ENCODE results near the gene POLD3.

Gene POLD3

GRCh38 chr11:74691755-74692154 is 99.4 kb downstream of the POLD3 start:
- DNase-seq (ENCODE audit: low read depth) = no peak
- no peak overlapping the region for H3K4me3 ChIP-seq (ENCODE audit: control insufficient read depth, low read depth, low read length)
- no peak for TF ChIP-seq CTCF (IDR thresholded peaks at IDR 0.05; ENCODE audit: control insufficient read depth, insufficient read depth, low read depth, low read length, missing control alignments)

Measured in AG09309 (cell line).